Measurements from ENCODE around the gene GP1BA. TPM values are rescaled to one million over a fixed set of nuclear protein-coding genes. Genes with fewer than 3 reads are reported as not detected.

GP1BA gene
- total RNA-seq, 1 experiment from 2014 or later: not detected

DNA sequence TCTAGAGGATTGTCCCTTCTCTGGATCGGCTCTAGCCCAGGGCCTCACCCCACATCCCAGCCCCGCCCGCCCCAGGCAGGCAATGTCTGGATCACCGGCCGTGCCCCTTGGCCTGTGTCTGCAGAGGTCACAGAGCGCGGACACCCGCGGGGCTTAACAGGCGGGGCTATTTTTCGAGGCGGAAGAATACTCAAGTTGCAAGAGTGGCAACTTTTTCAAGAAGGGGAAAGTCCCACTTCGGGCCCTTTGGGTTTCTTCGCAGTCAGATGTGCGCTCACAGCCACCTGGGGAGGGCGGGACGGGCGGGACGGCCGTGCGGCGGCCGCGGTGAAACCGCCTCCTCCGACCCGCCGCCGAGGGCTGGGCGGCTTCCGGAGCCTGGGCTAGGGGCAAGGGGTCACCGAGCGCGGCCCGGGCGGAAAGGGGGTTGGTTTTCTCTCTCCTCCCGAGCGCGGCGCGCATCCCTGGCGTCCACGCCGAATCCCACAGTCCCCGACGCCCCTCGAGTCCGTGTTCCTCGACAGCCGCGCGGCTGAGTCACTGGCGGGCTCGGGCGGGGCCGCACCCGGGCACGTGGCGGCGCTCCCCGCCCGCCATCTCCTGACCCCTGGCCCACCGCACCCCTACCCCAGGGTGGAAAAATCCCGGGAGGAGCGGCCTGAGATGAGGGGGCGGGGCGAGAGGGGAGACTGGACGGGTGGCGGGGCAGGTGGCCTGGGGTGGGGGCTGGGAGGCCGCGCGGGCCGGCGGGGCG is 17.4 kb downstream of the GP1BA start (continued):
- TF ChIP-seq, protein P1, sequence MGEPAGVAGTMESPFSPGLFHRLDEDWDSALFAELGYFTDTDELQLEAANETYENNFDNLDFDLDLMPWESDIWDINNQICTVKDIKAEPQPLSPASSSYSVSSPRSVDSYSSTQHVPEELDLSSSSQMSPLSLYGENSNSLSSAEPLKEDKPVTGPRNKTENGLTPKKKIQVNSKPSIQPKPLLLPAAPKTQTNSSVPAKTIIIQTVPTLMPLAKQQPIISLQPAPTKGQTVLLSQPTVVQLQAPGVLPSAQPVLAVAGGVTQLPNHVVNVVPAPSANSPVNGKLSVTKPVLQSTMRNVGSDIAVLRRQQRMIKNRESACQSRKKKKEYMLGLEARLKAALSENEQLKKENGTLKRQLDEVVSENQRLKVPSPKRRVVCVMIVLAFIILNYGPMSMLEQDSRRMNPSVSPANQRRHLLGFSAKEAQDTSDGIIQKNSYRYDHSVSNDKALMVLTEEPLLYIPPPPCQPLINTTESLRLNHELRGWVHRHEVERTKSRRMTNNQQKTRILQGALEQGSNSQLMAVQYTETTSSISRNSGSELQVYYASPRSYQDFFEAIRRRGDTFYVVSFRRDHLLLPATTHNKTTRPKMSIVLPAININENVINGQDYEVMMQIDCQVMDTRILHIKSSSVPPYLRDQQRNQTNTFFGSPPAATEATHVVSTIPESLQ (CRISPR knock-in tag; IDR thresholded peaks at IDR 0.05): no peak
- TF ChIP-seq, protein P2, sequence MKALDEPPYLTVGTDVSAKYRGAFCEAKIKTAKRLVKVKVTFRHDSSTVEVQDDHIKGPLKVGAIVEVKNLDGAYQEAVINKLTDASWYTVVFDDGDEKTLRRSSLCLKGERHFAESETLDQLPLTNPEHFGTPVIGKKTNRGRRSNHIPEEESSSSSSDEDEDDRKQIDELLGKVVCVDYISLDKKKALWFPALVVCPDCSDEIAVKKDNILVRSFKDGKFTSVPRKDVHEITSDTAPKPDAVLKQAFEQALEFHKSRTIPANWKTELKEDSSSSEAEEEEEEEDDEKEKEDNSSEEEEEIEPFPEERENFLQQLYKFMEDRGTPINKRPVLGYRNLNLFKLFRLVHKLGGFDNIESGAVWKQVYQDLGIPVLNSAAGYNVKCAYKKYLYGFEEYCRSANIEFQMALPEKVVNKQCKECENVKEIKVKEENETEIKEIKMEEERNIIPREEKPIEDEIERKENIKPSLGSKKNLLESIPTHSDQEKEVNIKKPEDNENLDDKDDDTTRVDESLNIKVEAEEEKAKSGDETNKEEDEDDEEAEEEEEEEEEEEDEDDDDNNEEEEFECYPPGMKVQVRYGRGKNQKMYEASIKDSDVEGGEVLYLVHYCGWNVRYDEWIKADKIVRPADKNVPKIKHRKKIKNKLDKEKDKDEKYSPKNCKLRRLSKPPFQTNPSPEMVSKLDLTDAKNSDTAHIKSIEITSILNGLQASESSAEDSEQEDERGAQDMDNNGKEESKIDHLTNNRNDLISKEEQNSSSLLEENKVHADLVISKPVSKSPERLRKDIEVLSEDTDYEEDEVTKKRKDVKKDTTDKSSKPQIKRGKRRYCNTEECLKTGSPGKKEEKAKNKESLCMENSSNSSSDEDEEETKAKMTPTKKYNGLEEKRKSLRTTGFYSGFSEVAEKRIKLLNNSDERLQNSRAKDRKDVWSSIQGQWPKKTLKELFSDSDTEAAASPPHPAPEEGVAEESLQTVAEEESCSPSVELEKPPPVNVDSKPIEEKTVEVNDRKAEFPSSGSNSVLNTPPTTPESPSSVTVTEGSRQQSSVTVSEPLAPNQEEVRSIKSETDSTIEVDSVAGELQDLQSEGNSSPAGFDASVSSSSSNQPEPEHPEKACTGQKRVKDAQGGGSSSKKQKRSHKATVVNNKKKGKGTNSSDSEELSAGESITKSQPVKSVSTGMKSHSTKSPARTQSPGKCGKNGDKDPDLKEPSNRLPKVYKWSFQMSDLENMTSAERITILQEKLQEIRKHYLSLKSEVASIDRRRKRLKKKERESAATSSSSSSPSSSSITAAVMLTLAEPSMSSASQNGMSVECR (CRISPR knock-in tag; IDR thresholded peaks at IDR 0.05; ENCODE audit: borderline replicate concordance): peak; percentile 30; the same call in 1 of the 2 replicates
- TF ChIP-seq ZNF396 (CRISPR knock-in tag; IDR thresholded peaks at IDR 0.05; ENCODE audit: borderline replicate concordance) (no peak), TCF7 (CRISPR knock-in tag; IDR thresholded peaks at IDR 0.05; ENCODE audit: low read depth) (0 out of 2 replicates have a peak, but pooled peaks have one; percentile 30), ZNF121 (CRISPR knock-in tag; IDR thresholded peaks at IDR 0.05) (no peak), ZNF138 (CRISPR knock-in tag; conservative IDR thresholded peaks at IDR 0.05) (no peak)
- TF ChIP-seq, protein P3, sequence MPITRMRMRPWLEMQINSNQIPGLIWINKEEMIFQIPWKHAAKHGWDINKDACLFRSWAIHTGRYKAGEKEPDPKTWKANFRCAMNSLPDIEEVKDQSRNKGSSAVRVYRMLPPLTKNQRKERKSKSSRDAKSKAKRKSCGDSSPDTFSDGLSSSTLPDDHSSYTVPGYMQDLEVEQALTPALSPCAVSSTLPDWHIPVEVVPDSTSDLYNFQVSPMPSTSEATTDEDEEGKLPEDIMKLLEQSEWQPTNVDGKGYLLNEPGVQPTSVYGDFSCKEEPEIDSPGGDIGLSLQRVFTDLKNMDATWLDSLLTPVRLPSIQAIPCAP (CRISPR knock-in tag; IDR thresholded peaks at IDR 0.05): 0 out of 2 replicates have a peak, but pooled peaks have one; percentile 27
- TF ChIP-seq, protein P4, sequence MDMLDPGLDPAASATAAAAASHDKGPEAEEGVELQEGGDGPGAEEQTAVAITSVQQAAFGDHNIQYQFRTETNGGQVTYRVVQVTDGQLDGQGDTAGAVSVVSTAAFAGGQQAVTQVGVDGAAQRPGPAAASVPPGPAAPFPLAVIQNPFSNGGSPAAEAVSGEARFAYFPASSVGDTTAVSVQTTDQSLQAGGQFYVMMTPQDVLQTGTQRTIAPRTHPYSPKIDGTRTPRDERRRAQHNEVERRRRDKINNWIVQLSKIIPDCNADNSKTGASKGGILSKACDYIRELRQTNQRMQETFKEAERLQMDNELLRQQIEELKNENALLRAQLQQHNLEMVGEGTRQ (CRISPR knock-in tag; IDR thresholded peaks at IDR 0.05): peak; percentile 56; the same call in 1 of the 2 replicates
- TF ChIP-seq, protein P5, sequence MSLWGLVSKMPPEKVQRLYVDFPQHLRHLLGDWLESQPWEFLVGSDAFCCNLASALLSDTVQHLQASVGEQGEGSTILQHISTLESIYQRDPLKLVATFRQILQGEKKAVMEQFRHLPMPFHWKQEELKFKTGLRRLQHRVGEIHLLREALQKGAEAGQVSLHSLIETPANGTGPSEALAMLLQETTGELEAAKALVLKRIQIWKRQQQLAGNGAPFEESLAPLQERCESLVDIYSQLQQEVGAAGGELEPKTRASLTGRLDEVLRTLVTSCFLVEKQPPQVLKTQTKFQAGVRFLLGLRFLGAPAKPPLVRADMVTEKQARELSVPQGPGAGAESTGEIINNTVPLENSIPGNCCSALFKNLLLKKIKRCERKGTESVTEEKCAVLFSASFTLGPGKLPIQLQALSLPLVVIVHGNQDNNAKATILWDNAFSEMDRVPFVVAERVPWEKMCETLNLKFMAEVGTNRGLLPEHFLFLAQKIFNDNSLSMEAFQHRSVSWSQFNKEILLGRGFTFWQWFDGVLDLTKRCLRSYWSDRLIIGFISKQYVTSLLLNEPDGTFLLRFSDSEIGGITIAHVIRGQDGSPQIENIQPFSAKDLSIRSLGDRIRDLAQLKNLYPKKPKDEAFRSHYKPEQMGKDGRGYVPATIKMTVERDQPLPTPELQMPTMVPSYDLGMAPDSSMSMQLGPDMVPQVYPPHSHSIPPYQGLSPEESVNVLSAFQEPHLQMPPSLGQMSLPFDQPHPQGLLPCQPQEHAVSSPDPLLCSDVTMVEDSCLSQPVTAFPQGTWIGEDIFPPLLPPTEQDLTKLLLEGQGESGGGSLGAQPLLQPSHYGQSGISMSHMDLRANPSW (CRISPR knock-in tag; conservative IDR thresholded peaks at IDR 0.05; ENCODE audit: low read depth): no peak

DNA sequence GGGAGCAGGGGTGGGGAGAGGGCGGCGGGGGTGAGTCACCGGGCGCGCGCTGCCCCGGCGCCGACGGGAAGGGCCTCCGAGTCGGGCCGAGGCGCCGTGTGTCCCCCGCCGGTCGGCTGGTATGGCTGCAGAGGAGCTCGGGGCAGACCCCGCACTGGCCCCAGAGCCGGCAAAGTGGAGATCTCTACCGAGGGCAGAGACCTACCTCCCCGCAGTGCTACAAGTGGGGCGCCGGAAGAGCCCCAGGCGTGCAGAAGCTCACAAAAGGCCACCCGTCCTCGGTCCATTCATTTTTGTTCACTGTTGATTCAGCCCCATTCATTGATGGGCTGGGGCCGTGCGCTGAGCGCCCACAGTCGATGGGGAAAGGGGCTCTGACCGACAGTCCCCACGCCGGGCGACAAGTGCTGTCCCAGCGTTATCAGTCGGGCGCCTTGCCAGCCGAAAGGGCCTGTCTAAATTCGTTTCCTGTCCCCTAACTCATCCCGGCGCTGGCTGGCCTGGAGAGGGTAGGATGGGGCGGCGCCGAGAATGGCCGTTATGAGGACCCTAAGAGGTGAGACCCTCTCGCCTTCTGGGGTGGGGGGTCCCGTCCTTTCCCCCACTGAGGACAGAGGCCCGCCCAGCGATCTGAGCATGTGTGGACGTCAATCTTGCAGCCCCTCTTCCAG is 18.1 kb downstream of the GP1BA start:
- ChIA-PET POLR2A (interaction anchor here (0.6 to 2.5 kb wide), 6 partner anchors 10 to 181 kb away, joined by 3 to 18 read pairs (median 6); partner anchors contain the start of genes C17orf107, RNF167, SLC25A11 and SPAG7), CTCF (interaction anchor here (1.0 to 5.4 kb wide), 5 partner anchors 10 to 41 kb away, joined by 3 to 27 read pairs (median 12); partner anchors contain the start of genes RNF167, SLC25A11 and SPAG7)
- TF ChIP-seq, protein P6, sequence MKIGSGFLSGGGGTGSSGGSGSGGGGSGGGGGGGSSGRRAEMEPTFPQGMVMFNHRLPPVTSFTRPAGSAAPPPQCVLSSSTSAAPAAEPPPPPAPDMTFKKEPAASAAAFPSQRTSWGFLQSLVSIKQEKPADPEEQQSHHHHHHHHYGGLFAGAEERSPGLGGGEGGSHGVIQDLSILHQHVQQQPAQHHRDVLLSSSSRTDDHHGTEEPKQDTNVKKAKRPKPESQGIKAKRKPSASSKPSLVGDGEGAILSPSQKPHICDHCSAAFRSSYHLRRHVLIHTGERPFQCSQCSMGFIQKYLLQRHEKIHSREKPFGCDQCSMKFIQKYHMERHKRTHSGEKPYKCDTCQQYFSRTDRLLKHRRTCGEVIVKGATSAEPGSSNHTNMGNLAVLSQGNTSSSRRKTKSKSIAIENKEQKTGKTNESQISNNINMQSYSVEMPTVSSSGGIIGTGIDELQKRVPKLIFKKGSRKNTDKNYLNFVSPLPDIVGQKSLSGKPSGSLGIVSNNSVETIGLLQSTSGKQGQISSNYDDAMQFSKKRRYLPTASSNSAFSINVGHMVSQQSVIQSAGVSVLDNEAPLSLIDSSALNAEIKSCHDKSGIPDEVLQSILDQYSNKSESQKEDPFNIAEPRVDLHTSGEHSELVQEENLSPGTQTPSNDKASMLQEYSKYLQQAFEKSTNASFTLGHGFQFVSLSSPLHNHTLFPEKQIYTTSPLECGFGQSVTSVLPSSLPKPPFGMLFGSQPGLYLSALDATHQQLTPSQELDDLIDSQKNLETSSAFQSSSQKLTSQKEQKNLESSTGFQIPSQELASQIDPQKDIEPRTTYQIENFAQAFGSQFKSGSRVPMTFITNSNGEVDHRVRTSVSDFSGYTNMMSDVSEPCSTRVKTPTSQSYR (CRISPR knock-in tag; IDR thresholded peaks at IDR 0.05): 0 out of 2 replicates have a peak, but pooled peaks have one; percentile 9
- TF ChIP-seq TEAD1 (CRISPR knock-in tag; IDR thresholded peaks at IDR 0.05): 0 out of 2 replicates have a peak, but pooled peaks have one; percentile 19
- TF ChIP-seq SMAD3 (CRISPR knock-in tag; IDR thresholded peaks at IDR 0.05; ENCODE audit: borderline replicate concordance): no peak
- TF ChIP-seq ZNF138 (CRISPR knock-in tag; conservative IDR thresholded peaks at IDR 0.05): no peak
- TF ChIP-seq, protein P7, sequence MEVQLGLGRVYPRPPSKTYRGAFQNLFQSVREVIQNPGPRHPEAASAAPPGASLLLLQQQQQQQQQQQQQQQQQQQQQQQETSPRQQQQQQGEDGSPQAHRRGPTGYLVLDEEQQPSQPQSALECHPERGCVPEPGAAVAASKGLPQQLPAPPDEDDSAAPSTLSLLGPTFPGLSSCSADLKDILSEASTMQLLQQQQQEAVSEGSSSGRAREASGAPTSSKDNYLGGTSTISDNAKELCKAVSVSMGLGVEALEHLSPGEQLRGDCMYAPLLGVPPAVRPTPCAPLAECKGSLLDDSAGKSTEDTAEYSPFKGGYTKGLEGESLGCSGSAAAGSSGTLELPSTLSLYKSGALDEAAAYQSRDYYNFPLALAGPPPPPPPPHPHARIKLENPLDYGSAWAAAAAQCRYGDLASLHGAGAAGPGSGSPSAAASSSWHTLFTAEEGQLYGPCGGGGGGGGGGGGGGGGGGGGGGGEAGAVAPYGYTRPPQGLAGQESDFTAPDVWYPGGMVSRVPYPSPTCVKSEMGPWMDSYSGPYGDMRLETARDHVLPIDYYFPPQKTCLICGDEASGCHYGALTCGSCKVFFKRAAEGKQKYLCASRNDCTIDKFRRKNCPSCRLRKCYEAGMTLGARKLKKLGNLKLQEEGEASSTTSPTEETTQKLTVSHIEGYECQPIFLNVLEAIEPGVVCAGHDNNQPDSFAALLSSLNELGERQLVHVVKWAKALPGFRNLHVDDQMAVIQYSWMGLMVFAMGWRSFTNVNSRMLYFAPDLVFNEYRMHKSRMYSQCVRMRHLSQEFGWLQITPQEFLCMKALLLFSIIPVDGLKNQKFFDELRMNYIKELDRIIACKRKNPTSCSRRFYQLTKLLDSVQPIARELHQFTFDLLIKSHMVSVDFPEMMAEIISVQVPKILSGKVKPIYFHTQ (CRISPR knock-in tag; IDR thresholded peaks at IDR 0.05): no peak

More for the DNA sequence above, 18.1 kb downstream of the GP1BA start:
- peak; percentile 7 for ATAC-seq
- H3K9me3 Mint-ChIP-seq: no peaks in the 10 kb centered on the region
- H3K36me3 Mint-ChIP-seq: peaks cover 17% of the 10 kb centered on the region
- H3K27ac Mint-ChIP-seq: peak overlapping the region; percentile 96
- H3K4me3 Mint-ChIP-seq: peak overlapping the region; percentile 85
- peaks cover 44% of the 10 kb centered on the region for H3K4me1 Mint-ChIP-seq
- H3K27me3 Mint-ChIP-seq (ENCODE audit: low read depth): no peaks in the 10 kb centered on the region
- peak; percentile 58 for DNase-seq (ENCODE audit: low spot score)
